KOPT-K1 (cell line): ENCODE measurements around the gene SLC10A7.
"Not testable (repeated sequence)": the region's sequence is repeated elsewhere in the genome, so short reads cannot be mapped to it uniquely, and the experiment has no call there.

ENCODE experiments used
- H3K27ac ChIP-seq: fragments of 200-600 bp; sonication (generic); 2 replicates; pipeline ENCODE4 v1.5.1; 2016; ENCODE audit warnings: antibody characterized with exemption, mild to moderate bottlenecking, low read depth, low read length; ENCODE audit not compliant: poor library complexity, severe bottlenecking
- H3K36me3 ChIP-seq: fragments of 200-600 bp; sonication (generic); 2 replicates; pipeline ENCODE4 v1.5.1; 2017; ENCODE audit warnings: antibody characterized with exemption, mild to moderate bottlenecking, low read length, moderate library complexity; ENCODE audit not compliant: insufficient read depth
- H3K9me3 ChIP-seq: fragments of 200-600 bp; sonication (generic); 2 replicates; pipeline ENCODE4 v1.5.1; 2017; ENCODE audit warnings: antibody characterized with exemption, low read length, mild to moderate bottlenecking; ENCODE audit not compliant: insufficient read depth, poor library complexity, severe bottlenecking

Gene SLC10A7

DNA sequence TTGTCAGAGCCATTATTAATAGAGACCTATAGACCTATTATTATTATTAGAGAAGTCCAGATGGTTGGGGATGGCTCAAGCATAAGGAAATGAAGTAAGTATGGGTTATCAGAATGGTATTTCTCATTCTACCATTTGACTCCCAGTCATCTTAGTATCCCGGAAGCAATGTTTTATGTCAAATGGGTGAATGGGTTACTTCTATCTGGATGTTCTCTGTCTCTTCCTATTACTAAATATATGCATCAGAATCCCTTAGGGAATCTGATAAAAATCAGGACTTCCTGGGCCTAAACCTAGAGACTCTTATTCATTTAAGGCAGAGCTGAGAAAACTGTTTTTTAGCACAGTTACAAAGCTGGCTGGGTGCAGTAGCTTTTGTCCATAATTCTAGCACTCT, 149.9 kb downstream of the SLC10A7 start:
- H3K36me3 ChIP-seq, result no peaks in the 10 kb centered on the region
- H3K27ac ChIP-seq, result no peak overlapping the region
- H3K9me3 ChIP-seq, result no peaks in the 10 kb centered on the region

DNA sequence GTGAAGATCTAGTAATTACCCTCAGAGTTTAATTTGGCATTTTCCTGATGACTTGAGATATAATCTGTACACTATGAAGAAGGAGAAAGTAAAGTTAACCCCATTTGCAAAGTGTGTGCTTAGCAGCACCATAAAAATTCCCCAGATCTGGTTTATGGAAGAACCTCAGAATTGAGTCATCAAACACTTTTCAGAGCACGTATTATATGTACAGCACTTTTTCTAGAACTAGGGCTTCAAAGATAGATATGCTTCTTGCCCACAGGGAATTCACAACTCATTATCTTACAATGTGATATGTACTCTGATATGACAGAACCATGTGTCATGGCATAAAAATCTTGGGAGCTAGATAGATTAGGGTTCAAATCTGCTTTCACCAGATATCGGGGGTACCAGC, 150.9 kb downstream of the SLC10A7 start:
- Histone ChIP-seq H3K27ac (no peak overlapping the region), H3K36me3 (no peaks in the 10 kb centered on the region), H3K9me3 (no peaks in the 10 kb centered on the region)

DNA sequence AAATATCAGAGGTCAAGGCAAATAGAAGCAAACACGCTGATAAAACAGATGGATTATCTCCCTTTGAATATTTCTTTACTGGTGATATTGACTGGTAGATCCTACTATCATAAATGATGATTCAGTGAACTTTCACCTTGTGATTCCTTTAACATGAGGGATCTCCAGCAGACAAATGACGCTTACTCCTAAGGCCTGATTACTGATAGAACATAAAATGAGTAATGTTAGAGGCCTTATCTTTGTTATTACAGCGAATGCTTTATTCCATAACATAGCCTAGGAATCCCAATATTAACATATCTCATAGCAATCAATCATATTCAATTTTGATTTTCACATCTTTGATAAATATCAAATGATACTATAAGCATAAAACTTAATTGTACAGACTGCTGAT, 152.3 kb downstream of the SLC10A7 start:
- Histone ChIP-seq H3K27ac (no peak overlapping the region), H3K9me3 (no peaks in the 10 kb centered on the region), H3K36me3 (no peaks in the 10 kb centered on the region)

DNA sequence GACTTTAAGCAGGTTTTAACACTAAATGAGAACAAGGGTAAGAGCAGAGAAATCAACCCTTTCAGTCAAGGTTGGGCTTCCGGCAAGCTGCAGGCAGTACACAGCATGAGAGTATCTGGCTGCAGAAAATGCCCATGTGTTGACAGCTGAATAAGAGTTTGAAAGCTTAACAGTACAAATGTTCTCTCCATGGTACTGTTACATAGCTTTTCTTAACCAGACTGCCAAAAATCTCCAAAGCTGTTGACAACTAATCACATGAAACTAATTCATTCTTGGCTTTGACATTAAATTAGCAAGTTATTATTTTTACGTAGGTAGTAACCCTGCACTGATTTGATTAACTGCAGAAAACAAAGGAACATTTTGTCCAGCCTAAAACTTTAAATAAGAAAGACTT, 153.5 kb downstream of the SLC10A7 start:
- Histone ChIP-seq H3K36me3 (no peaks in the 10 kb centered on the region), H3K27ac (no peak overlapping the region), H3K9me3 (no peaks in the 10 kb centered on the region)

DNA sequence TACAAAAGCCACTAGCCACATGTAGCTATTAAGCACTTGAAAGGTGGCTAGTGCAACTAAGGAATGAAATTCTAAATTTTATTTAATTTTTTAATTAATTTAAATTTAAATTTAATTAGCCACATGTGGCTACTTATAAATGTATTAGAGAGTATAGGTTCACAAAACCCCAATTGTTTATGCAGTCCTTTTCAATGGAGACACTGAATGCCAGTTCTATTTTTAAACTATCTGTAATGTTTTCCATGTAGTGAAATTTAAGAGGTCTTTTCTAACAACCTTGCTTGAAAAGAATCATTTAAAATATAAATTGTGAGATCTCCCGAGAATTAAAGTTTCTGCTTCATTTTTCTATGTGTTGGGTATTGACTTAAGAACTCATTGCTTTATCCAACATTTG, 154.4 kb downstream of the SLC10A7 start:
- no peaks in the 10 kb centered on the region for H3K36me3 ChIP-seq
- no peak overlapping the region for H3K27ac ChIP-seq
- peaks cover 1% of the 10 kb centered on the region for H3K9me3 ChIP-seq

DNA sequence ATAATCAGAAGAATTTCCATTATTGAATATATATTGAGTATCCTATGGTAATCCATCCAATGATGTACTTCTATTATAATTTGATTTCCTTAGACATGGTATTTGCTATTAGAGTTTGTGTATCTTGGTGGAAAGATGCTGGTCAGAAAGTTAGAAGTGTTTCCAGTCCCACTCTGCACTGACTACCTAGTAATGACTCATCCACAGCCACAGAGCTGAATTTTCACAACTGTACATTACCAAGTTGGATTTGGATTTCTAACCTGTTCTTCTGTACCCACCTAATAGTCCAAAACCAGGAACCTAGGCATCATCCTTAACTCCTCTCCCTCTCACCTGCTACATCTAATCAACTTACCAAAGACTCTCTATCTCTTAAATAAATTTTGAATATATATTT, 162.0 kb downstream of the SLC10A7 start:
- H3K27ac ChIP-seq, result no peak overlapping the region
- H3K9me3 ChIP-seq, result peaks cover 13% of the 10 kb centered on the region
- H3K36me3 ChIP-seq, result no peaks in the 10 kb centered on the region

DNA sequence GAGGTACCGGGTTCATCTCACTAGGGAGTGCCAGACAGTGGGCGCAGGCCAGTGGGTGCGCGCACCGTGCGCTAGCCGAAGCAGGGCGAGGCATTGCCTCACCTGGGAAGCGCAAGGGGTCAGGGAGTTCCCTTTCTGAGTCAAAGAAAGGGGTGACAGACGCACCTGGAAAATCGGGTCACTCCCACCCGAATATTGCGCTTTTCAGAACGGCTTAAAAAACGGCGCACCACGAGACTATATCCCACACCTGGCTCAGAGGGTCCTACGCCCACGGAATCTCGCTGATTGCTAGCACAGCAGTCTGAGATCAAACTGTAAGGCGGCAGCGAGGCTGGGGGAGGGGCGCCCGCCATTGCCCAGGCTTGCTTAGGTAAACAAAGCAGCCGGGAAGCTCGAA, 171.6 kb downstream of the SLC10A7 start:
- not testable (repeated sequence) for H3K36me3 ChIP-seq, H3K27ac ChIP-seq, H3K9me3 ChIP-seq

DNA sequence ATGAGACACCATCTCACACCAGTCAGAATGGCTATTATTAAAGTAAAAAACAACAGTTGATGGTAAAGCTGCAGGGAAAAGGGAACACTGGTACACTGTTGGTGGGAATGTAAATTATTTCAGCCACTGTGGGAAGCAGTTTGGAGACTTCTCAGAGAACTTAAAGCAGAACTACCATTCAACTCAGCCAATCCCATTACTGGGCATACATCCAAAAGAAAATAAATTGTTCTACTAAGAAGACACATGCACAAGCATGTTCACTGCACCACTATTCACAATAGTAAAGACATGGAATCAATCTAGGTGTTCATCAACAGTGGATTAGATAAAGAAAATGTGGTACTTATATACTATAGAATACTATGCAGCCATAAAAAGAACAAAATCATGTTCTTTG, 172.4 kb downstream of the SLC10A7 start:
- H3K36me3 ChIP-seq, result no peaks in the 10 kb centered on the region
- H3K9me3 ChIP-seq, result no peaks in the 10 kb centered on the region
- H3K27ac ChIP-seq, result no peak overlapping the region

DNA sequence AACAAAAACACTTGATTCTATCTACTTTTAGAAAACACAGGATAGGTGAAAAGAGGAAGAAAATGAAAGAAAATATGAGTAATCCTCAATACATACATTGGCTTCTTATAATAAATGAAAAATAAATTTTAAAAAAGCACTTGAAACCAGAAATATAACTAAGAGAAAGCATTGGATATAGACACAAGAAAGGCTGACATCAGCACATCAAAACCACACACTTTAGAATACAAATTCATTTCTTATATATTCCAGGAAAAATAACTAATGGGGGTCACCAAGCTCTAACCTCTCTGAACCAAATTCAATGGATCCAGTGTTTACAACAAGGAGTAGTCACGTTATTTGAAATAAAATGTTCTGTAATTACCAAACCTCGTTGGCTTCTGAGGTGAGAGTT, 173.9 kb downstream of the SLC10A7 start:
- Histone ChIP-seq H3K9me3 (no peaks in the 10 kb centered on the region), H3K36me3 (no peaks in the 10 kb centered on the region), H3K27ac (no peak overlapping the region)

DNA sequence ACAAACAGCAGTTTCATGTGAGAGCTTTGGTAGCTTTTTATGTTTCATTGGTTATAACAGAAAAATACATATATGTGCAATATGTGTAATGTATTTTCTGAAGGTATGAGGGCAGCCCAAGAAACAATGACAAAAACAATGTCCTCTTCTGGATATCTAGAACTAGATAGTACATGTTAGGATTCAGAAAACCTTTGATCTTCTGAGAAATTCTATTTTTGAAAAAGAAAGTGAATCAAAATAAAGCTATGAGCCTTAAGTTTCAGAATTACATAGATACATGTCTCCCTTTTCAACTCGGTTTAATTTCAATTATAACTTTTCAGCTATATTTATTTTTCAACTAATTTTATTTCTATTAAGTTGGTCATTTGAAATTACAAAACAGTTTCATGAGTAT, 175.5 kb downstream of the SLC10A7 start:
- Histone ChIP-seq H3K9me3 (no peaks in the 10 kb centered on the region), H3K27ac (no peak overlapping the region), H3K36me3 (no peaks in the 10 kb centered on the region)

DNA sequence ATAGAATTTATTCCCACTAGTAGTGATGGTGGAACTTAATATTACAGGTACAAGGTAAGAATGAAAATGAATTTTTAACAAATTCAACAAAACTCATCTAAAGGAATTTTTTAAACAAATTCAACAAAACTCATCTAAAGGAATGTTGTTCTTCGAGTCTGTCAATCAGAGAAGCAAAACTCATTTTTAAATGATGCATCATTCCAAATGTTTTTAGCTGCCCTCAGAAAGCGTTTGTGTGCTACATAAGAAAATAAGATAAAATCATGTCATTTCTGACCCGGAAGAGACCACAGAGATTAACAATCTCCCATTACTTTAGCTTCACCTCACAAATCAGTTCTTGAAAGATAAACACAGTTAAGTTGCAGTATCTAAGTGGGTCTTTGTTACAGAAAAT, 178.0 kb downstream of the SLC10A7 start:
- Histone ChIP-seq H3K9me3 (no peaks in the 10 kb centered on the region), H3K27ac (no peak overlapping the region), H3K36me3 (no peaks in the 10 kb centered on the region)

DNA sequence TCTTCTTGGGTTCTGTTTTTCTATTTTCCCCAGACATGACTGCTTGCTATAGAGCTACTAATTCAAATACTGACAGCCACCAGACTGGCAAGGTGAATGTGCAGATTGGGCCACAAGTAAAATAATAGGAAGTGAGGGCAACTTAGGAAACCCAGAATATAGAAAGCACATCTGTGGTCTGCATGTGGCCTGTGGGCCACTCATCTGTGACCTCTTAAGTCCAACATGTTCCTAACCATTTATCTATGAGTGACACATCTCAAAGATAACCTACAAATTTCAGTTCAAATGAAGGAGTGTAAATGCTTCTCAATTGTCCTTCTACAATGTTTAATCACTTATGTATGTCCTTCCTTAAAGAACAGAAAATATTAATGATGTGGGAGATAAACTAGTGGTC, 178.5 kb downstream of the SLC10A7 start:
- Histone ChIP-seq H3K9me3 (no peaks in the 10 kb centered on the region), H3K27ac (no peak overlapping the region), H3K36me3 (no peaks in the 10 kb centered on the region)

DNA sequence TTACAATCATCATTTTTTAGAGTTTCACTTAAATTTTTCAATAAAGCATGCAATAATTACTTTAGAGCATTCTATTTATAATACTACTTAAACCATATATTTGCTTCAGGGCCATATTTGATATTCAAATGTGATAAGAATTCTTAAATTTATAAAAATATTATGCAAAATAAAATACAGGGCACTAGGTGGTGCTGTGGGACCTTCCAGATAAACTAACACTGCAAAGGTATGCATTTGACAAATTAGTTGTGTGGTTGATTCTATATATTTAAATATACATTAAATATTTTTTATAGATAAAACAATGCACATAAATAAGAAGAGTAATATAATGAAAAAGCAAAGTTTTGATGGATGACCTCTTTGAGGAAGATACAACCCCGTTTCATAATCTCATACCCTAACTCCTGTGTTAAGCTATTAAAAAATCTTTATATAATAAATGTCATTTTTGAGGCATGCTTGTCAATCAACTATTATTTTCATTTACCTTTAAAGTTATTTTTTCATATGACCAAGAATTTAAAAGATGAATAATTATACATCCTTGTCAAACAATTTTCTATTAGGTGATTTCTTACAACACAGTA, 179.0 kb downstream of the SLC10A7 start:
- Histone ChIP-seq H3K27ac (no peak overlapping the region), H3K9me3 (no peaks in the 10 kb centered on the region), H3K36me3 (no peaks in the 10 kb centered on the region)

DNA sequence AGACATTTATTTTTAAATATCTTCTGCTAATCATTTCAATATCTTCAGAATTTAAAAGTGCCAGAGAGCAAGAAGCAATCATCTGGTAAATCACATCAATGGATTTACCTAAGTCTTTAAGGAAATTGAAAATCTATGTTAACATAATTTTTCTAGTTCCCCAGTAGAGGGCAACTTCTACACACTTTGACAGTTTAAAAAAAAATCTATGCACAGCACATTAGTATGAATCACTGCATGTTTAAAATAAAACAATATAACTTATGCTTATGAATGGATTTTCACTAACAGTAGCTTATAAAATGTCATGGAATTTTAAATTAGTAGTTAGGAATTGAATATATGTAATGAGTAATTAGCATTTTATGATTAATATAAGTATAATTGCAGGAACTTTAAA, 180.9 kb downstream of the SLC10A7 start:
- Histone ChIP-seq H3K36me3 (no peaks in the 10 kb centered on the region), H3K27ac (no peak overlapping the region), H3K9me3 (no peaks in the 10 kb centered on the region)

DNA sequence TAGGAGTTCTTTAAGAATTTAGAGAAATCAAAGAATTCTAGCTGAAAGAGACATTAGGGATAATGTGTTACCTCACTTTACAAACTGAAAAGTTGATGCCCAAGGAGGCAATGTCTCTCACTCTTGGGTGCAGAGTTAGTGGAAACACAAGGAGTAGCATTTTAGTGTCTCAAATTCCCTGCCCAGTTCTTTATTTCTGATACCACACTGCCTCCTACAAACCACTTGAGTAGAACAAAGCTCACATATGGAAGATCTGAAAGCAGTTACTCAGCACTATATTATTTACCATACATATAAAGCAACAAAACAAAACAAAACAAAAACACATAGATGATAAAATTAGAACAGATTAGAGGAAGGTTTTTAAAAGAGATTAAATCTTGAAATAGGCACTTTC, 183.2 kb downstream of the SLC10A7 start:
- no peak overlapping the region for H3K27ac ChIP-seq
- no peaks in the 10 kb centered on the region for H3K36me3 ChIP-seq
- H3K9me3 ChIP-seq, result no peaks in the 10 kb centered on the region

DNA sequence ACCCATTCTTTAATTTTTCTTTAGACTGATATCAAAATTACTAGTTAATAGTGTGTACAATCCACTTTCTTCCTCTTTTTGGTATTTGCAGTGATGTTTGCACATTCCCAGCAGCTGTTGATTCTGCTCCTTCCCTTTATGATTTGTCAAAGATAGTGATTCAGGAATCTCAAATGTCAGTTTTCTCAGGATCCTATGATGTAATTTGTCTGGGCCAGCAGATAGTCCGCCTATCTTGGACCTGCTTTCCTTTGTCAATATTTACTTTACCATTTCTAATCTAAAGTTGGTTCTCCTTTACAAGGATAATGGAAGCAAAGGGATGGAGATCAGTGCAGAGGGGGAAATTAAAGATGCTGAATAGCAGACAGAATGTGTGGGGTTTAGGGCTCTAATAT, 185.3 kb downstream of the SLC10A7 start:
- Histone ChIP-seq H3K9me3 (no peaks in the 10 kb centered on the region), H3K27ac (no peak overlapping the region), H3K36me3 (no peaks in the 10 kb centered on the region)
